Activated CD8-positive, alpha-beta memory T cell treated with anti-CD3 and anti-CD28 coated beads for 36 hours (primary cell): ENCODE results near the gene SLC17A8. TPM values are rescaled to one million over a fixed set of nuclear protein-coding genes. Genes with fewer than 3 reads are reported as not detected.

Source experiments
- CTCF ChIA-PET: fragments of 350-600 bp; sonication (Branson Sonifier 250); formaldehyde crosslinking; loops from one replicate; lab custom pipeline; 2021; ENCODE audit warnings: antibody characterized with exemption; lab: Charles Lee
- POLR2A ChIA-PET: fragments of 350-600 bp; sonication (Branson Sonifier 250); formaldehyde crosslinking; loops from one replicate; lab custom pipeline; 2021; ENCODE audit warnings: antibody characterized with exemption; lab: Charles Lee
- total RNA-seq, 2 experiments: library from RNA; stranded (reverse); gene quantifications; one replicate each; pipeline ENCODE4 v1.2.3, GENCODE V29; 2021

Gene SLC17A8
- total RNA-seq, 2 experiments from 2014 or later = not detected

- ChIA-PET POLR2A (interaction anchor here (0.6 kb wide), 1 partner anchor 1790 kb away, joined by 8 read pairs; no protein-coding TSS in a partner anchor), CTCF (no interaction called here)
Observed at GRCh38 chr12:100364324-100364723, 7.5 kb downstream of the SLC17A8 start.

- CTCF ChIA-PET = no interaction called here
- POLR2A ChIA-PET = no interaction called here
Observed at GRCh38 chr12:100365411-100365810, 8.5 kb downstream of the SLC17A8 start.

GRCh38 chr12:100368066-100368465, 11.2 kb downstream of the SLC17A8 start:
- ChIA-PET POLR2A (no interaction called here), CTCF (no interaction called here)

- ChIA-PET POLR2A (no interaction called here), CTCF (no interaction called here)
Observed at GRCh38 chr12:100371146-100371545, 14.3 kb downstream of the SLC17A8 start.

- ChIA-PET CTCF (no interaction called here), POLR2A (no interaction called here)
Observed at GRCh38 chr12:100372853-100373640, 16.2 kb downstream of the SLC17A8 start.

GRCh38 chr12:100375038-100375735, 18.3 kb downstream of the SLC17A8 start:
- CTCF ChIA-PET = no interaction called here
- POLR2A ChIA-PET = no interaction called here

GRCh38 chr12:100376161-100376560, 19.3 kb downstream of the SLC17A8 start:
- ChIA-PET CTCF (interaction anchor here (0.6 kb wide), 1 partner anchor 175 kb away, joined by 3 read pairs; no protein-coding TSS in a partner anchor), POLR2A (no interaction called here)

GRCh38 chr12:100381379-100381778, 24.5 kb downstream of the SLC17A8 start:
- CTCF ChIA-PET = no interaction called here
- POLR2A ChIA-PET = no interaction called here

GRCh38 chr12:100382338-100382737, 25.5 kb downstream of the SLC17A8 start:
- POLR2A ChIA-PET = no interaction called here
- CTCF ChIA-PET = no interaction called here

- CTCF ChIA-PET = no interaction called here
Observed at GRCh38 chr12:100383586-100384558, 27.0 kb downstream of the SLC17A8 start.

GRCh38 chr12:100384559-100384935, 27.7 kb downstream of the SLC17A8 start:
- ChIA-PET CTCF (no interaction called here), POLR2A (no interaction called here)

More at GRCh38 chr12:100383586-100384558, 27.0 kb downstream of the SLC17A8 start:
- POLR2A ChIA-PET = no interaction called here

- ChIA-PET CTCF (no interaction called here), POLR2A (no interaction called here)
Observed at GRCh38 chr12:100388382-100388781, 31.5 kb downstream of the SLC17A8 start.

- CTCF ChIA-PET = no interaction called here
Observed at GRCh38 chr12:100391856-100392255, 35.0 kb downstream of the SLC17A8 start.

GRCh38 chr12:100393200-100393599, 36.3 kb downstream of the SLC17A8 start:
- POLR2A ChIA-PET = no interaction called here
- CTCF ChIA-PET = no interaction called here

More at GRCh38 chr12:100391856-100392255, 35.0 kb downstream of the SLC17A8 start:
- POLR2A ChIA-PET = no interaction called here

- ChIA-PET CTCF (no interaction called here), POLR2A (interaction anchor here (0.6 kb wide), 1 partner anchor 1472 kb away, joined by 3 read pairs; no protein-coding TSS in a partner anchor)
Observed at GRCh38 chr12:100395811-100396210, 38.9 kb downstream of the SLC17A8 start.

GRCh38 chr12:100398307-100398706, 41.4 kb downstream of the SLC17A8 start:
- POLR2A ChIA-PET = no interaction called here
- CTCF ChIA-PET = no interaction called here

GRCh38 chr12:100399095-100399494, 42.2 kb downstream of the SLC17A8 start:
- ChIA-PET POLR2A (no interaction called here), CTCF (no interaction called here)

GRCh38 chr12:100401660-100402059, 44.8 kb downstream of the SLC17A8 start:
- POLR2A ChIA-PET = no interaction called here
- CTCF ChIA-PET = no interaction called here

- CTCF ChIA-PET = no interaction called here
- POLR2A ChIA-PET = no interaction called here
Observed at GRCh38 chr12:100402763-100403162, 45.9 kb downstream of the SLC17A8 start.

GRCh38 chr12:100403446-100403845, 46.6 kb downstream of the SLC17A8 start:
- CTCF ChIA-PET = no interaction called here
- POLR2A ChIA-PET = no interaction called here
